Ovary (tissue), 3 donors: ENCODE measurements around the gene FILIP1L.

Experiments
- POLR2A ChIP-seq: fragments of 450-650 bp; IDR thresholded peaks from one replicate; pipeline ENCODE4 v1.6.1; 2017; ENCODE audit warnings: antibody characterized with exemption, mild to moderate bottlenecking, moderate library complexity
- TF ChIP-seq, protein P1 (sequence below), 3 donors: fragments of 450-650 bp in 2 of 3; fragments of 200-600 bp in 1 of 3; IDR thresholded peaks; one replicate each; pipeline versions ENCODE4 v1.5.1 to v1.8.0; 2016 to 2022; ENCODE audit warnings: antibody characterized with exemption in 3 of 3, mild to moderate bottlenecking in 1 of 3
- donor health status: DM: no; HTN: no; CAD: no.

GRCh38 chr3:100045696-100046095, 68.6 kb downstream of the FILIP1L start:
- no peak for TF ChIP-seq POLR2A
- TF ChIP-seq, protein P1, sequence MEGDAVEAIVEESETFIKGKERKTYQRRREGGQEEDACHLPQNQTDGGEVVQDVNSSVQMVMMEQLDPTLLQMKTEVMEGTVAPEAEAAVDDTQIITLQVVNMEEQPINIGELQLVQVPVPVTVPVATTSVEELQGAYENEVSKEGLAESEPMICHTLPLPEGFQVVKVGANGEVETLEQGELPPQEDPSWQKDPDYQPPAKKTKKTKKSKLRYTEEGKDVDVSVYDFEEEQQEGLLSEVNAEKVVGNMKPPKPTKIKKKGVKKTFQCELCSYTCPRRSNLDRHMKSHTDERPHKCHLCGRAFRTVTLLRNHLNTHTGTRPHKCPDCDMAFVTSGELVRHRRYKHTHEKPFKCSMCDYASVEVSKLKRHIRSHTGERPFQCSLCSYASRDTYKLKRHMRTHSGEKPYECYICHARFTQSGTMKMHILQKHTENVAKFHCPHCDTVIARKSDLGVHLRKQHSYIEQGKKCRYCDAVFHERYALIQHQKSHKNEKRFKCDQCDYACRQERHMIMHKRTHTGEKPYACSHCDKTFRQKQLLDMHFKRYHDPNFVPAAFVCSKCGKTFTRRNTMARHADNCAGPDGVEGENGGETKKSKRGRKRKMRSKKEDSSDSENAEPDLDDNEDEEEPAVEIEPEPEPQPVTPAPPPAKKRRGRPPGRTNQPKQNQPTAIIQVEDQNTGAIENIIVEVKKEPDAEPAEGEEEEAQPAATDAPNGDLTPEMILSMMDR (IDR thresholded peaks at IDR 0.05), result no peak
